ENCODE results near the gene LITAFD.
"Not testable (repeated sequence)": the region's sequence is repeated elsewhere in the genome, so short reads cannot be mapped to it uniquely, and the experiment has no call there.

Gene LITAFD

DNA sequence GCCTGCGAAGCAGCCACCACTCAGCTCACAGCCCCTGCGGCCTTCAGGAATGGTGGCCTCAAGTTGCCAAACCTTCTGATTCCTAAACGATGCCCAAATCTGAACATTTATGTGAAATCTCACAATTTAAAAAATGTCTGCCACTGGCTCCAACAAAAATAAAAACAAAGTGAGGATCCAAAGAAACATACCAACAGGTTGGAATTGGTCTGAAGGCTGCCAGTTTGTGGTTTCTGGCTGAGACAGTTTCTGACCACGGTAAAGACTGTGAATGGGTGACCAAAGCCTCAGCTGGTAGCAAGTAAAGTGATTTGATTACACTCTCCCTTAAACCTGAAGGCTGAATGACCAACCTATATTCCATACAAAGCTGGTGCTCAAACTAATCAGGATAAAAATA, 24.9 kb downstream of the LITAFD start:
- in situ Hi-C loops (cut with MboI; ENCODE audit: low pct_unique_long_range_greater_than_20kb, low sequenced_read_pairs), result no loop called here
- DNase-seq, result no peak

DNA sequence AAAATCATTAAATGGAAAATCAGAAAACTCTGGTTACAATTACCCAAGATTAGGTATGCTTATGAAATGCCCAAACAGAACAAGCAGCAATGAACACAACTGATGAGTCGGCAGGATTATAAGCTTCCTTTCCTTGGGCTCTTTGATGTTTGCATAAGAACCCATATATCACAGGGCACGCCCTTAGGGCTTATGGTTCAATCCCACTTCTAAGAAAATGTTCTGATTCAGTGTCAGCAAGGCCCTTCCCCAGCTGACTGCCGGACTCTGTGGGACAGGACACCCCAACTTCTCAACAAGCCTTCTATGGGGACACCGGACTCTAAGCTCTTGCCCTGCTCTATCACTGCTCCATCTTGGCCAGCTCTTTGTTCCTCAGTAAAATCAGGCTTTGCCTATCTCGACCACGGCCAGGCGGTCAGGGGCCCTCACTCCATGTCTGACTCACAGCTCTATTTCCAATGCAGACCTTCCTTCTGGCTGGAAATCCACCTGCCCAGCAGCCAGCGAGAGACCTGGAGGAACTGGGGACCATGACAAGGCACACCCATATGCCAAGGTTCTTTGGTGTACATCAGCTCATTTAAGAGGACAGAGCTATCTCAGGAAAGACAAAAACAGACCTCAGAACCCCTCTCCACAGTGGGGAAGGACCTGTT, 26.8 kb downstream of the LITAFD start:
- no peak for DNase-seq
- in situ Hi-C loops (cut with MboI; ENCODE audit: low pct_unique_long_range_greater_than_20kb, low sequenced_read_pairs), result no loop called here

DNA sequence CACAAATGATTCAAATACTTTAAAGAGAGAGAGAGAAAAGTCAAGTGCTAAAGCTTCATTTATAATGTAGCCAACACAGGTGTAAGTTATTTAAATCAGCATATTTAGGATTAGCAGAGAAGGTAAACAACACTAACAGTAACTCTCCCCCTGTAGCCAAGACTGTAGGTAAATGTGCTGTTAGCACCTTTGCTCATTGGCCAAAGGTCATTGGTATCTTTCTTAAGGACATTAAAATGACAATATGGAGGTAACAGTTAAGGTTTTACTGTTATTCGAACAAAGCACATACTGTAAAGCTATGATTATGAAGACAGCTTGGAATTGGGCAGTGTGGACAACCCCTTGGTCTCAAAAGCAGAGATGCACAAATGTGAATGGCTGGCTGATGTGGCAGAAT, 28.7 kb downstream of the LITAFD start:
- DNase-seq, result no peak
- in situ Hi-C loops (cut with MboI; ENCODE audit: low pct_unique_long_range_greater_than_20kb, low sequenced_read_pairs), result no loop called here

DNA sequence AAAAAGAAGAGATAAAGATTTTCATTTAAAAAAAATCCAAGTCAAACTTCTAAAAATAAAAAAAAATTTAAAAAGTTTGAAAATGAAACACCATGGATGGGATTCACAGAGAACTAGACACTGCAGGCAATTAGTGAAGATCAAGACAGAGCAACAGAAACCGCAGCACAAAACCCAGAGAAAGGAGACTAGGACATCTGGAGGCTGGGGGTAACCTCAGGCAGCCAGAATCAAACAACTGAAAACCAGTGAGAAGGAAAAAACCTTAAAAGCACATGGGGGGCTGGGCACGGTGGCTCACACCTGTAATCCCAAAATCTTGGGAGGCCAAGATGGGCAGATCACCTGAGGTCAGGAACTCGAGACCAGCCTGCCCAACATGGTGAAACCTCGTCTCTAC, 30.6 kb downstream of the LITAFD start:
- in situ Hi-C loops (cut with MboI; ENCODE audit: low pct_unique_long_range_greater_than_20kb, low sequenced_read_pairs), result no loop called here
- DNase-seq, result no peak

DNA sequence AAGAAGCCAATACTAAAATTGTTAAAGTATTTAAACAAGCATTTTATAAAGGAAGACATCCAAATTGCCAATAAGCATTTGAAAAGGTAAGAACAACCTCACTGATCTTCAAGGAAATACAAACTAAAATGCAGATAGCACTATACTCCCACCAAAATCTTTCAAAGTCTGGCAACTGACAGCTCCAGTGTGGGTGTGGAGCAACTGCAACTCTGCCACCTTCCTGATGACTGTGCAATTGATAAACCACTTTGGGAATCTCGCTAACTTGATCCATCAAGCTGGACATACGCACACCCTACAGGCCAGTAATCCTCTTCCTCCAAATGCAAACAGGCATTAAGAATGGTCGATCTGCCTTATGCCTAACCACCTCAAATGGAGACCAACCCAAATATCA, 31.9 kb downstream of the LITAFD start:
- DNase-seq, result no peak
- in situ Hi-C loops (cut with MboI; ENCODE audit: low pct_unique_long_range_greater_than_20kb, low sequenced_read_pairs), result no loop called here

DNA sequence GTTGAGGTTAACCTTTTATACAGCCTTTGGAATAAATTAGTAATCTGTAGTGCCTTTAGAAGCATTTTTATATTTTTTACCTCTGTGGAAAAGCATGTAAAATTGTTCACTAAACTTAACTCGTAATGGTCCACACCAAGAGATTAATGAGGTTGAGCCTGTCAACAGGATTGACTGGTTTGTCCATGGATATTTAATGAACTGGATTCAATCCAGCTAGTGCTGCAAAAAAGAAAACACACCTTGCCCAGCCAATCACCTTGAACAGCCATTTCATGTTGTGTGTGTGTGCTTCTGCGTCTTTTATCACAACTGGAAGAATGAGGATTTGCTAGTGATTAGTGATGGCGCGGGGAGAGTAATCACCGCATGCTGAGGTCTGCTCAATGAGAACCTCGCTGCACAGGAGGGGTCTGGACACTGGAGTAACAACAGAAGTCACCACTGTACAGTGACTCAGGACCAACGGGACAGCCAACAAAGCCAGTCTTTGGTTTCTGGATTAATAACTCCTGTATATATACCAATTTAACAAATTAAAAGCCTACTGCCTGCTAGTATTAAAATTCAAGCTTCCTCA, 33.7 kb downstream of the LITAFD start:
- in situ Hi-C loops (cut with MboI; ENCODE audit: low pct_unique_long_range_greater_than_20kb, low sequenced_read_pairs), result no loop called here

DNA sequence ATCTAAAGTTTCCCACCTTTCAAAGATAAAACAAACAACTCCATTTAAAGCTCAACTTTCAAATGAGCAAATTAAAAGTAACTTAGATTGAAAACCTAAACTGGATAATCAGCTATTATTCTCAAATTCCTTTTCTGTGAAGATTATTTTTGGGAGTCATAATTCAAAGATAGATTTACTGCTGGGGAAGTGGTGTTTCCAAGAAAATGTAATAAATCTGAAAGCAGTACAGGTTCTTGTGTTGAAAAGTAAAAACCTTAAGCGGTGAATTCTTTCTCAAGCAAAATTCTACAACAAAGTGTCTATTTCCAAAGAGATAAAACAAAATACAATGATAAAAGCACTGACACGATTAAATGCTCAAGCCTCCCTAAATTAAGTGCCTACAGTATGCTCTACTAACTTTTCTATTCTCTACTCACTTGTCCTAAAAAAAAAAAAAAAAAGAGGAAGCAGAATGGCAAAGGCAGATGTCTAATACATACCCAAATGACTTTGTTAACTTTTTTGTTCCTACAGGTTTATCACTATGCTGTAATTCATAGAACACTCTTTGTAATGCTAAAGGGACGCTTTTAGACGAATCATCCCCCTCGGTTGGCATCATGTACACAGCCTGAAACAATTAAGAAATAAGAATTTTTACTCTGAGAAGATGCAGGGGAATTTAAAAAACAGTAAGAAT, 34.5 kb downstream of the LITAFD start:
- in situ Hi-C loops (cut with MboI; ENCODE audit: low pct_unique_long_range_greater_than_20kb, low sequenced_read_pairs), result no loop called here

More for the DNA sequence above, 33.7 kb downstream of the LITAFD start:
- no peak for DNase-seq

DNA sequence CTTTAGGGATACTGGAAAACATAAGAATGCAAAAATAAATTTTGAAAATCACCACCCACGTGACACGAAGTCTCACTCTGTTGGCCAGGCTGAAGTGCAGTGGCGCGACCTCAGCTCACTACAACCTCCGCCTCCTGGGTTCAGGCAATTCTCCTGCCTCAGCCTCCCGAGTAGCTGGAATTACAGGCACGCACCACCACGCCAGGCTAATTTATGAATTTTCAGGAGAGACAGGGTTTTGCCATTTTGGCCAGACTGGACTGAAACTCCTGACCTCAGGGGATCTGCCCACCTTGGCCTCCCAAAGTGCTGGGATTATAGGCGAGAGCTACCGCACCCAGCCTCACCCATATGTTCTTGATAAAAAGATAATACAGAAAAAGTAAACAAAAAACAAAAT, 35.2 kb downstream of the LITAFD start:
- DNase-seq; in situ Hi-C loops (cut with MboI; ENCODE audit: low pct_unique_long_range_greater_than_20kb, low sequenced_read_pairs): not testable (repeated sequence)

More for the DNA sequence above, 34.5 kb downstream of the LITAFD start:
- DNase-seq, result peak; percentile 56

DNA sequence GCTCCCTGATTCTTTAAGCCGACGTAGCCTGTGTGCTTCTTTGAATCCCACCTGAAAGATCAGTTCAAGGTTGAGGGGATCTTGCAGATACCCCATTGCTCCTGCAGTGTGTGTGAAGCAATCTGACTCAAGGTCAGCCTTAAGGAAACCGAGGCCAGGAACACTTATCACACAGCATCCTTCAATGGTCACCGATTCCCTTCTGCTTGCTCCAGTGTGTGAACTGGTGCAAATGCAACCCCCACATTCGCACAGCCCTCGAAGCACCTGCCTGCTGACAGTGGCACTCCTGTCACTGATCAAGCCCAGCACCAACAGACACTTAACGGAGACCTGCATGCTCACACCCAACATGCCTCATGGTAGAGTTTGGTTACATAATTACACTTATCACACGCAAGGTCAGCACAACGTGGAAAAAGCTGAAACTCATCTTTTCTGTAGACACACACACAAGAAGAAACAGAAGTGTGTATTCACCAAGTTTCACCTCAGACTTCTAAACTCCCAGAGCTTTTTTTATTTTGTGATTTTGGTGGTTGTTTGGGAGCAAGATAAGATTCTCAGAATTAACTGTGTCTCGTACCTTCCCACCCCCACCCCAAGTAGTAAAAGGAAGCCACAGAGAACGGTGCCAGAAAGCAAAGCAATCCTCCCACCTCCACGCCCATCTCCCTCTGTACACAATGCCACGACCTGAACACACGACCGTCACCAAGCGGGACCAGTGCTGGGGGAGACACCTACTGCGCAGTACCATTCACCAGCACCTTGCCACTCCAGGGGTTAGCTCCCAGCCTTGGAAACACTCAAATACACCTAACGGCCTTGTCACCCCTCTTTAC, 37.2 kb downstream of the LITAFD start:
- peak; percentile 23 for DNase-seq
- in situ Hi-C loops (cut with MboI; ENCODE audit: low pct_unique_long_range_greater_than_20kb, low sequenced_read_pairs), result no loop called here

DNA sequence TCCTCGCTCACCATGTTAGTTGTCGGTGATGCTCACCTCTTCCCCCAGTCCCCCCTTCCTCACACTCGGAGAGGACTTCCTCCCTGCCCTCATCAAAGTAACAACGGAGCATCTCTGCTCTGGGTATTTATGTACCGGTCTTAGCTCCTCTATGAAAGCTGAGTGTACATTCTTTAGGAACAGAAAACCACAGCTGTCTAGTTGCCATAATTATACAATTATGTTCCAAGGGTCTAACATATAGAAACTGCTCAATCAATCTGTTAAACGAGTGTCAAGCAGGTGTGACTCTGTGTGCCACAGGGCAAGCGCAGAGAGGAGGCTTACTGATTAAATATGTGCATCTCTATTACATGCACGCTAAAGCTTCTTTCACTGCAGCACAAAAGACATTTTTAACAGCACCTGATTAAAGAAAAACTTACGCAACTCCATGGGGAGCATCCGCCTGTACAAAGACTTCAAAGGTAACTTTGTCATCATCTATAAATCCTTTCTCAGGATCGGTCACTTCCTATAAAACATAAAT, 37.8 kb downstream of the LITAFD start:
- no peak for DNase-seq
- in situ Hi-C loops (cut with MboI; ENCODE audit: low pct_unique_long_range_greater_than_20kb, low sequenced_read_pairs), result no loop called here

DNA sequence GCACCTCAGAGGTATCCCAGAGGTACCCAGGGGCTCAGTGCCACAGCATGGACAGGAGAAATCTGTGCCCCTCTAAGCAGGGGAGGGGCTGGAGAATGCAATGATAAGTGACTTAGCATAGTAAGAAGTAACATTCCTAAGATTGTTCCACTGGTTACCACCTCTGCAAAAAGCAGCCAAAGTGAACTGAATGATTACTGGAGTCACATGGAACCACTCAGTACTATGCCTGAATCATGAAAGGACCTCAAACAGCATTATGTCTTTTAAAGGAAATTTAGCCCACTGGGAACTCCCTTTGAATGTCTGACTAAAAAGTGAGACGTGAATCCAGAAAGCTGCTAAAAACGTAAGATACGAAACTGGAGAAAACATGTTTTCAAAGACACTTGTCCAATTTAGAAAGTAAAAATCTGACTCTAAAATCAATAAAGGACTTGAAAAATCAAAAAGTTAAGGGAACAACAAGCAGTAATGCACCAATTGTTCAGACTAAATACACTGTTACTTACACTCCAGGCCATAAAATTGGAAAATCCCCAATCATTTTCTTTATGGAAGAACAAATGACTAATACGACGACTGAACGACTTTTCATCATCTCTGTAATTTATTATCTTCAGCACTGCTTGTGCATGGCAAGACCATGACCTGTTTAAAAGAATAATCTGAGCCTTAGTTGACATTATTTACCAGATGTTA, 38.6 kb downstream of the LITAFD start:
- DNase-seq, result no peak
- in situ Hi-C loops (cut with MboI; ENCODE audit: low pct_unique_long_range_greater_than_20kb, low sequenced_read_pairs), result no loop called here

DNA sequence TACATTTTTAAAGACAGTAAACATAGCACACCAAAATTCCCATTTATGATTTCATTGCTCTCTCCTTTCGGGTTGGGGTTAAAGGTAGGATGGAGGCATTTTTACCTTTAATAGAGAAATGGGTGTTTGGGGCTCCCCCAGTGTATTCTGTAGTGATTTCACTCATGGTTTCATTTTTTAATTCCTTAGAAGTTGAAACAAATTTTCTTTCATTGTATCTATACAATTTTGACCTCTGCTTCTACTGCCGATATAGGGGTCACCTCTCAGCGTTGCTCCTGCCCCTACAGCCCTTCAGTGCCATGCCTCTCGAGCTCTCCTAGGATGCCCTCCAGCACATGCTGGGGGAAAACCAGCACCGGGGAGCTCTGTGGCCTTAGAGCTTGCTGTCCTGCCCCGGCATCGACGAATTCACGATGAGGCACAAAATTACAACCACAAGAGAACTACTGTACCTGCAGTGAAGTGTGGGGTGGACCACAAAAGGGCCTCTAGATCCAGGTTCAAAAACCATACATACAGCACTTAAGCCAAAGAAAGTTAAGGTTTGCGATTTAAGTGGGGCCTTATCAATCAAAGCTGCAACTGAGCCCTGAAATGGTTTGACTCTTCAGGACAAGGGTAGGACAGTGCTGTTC, 39.3 kb downstream of the LITAFD start:
- in situ Hi-C loops (cut with MboI; ENCODE audit: low pct_unique_long_range_greater_than_20kb, low sequenced_read_pairs), result no loop called here

DNA sequence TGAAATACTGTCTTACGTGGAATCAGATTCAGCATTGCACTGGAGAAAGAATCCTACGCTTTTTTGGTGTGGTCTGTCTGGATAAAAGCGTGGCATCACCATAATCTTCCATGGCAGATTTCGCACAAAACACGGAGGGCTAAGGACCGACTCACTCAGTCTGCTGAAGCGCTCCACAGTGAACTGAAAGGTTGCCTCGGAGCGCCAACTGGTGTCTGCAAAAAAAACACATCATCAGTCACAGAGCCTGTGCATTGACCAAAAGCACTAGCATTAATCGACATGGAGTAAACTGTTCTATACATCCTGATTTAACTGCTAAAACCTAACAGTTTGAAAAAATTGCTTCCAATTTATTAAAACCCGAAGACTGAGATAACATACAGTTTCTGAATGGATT, 41.0 kb downstream of the LITAFD start:
- DNase-seq, result no peak
- in situ Hi-C loops (cut with MboI; ENCODE audit: low pct_unique_long_range_greater_than_20kb, low sequenced_read_pairs), result no loop called here

More for the DNA sequence above, 39.3 kb downstream of the LITAFD start:
- no peak for DNase-seq

DNA sequence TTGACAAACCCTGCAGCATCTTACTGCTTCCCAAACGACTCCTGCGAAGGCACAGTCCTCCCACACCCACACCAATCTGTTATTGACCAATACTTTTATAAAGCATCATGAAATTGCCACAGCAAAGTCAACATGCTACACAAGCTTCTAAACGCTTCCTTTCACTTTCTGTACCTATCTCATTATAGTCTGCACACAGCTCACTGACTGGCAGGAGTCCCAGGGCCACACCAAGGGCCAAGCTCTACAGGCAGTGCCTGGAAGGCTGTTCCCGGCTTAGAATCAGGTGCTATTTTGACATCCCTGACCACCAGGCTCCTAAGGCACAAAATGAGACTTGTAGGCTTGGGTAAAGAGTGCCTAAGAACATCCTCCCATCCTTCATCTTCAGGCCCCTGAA, 42.1 kb downstream of the LITAFD start:
- no peak for DNase-seq
- in situ Hi-C loops (cut with MboI; ENCODE audit: low pct_unique_long_range_greater_than_20kb, low sequenced_read_pairs), result no loop called here

DNA sequence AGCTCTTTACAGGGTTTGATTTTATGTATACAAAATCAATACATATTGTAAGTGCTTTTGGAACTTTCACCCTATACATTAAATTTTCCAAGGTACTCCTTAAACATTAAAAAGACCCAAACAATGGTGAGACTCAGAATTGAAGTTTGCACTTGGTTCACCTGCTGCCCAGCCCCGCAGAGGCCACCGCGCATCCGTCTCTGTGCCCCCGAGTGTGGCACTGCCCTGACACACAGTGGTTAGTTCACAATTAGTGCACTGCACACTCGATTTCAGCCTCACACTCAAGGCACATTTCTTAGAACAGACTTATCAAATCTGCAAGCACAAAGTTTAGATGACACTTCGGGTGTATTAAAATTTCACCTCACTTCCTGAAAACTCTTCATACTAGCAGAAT, 43.3 kb downstream of the LITAFD start:
- DNase-seq, result no peak
- in situ Hi-C loops (cut with MboI; ENCODE audit: low pct_unique_long_range_greater_than_20kb, low sequenced_read_pairs), result no loop called here

DNA sequence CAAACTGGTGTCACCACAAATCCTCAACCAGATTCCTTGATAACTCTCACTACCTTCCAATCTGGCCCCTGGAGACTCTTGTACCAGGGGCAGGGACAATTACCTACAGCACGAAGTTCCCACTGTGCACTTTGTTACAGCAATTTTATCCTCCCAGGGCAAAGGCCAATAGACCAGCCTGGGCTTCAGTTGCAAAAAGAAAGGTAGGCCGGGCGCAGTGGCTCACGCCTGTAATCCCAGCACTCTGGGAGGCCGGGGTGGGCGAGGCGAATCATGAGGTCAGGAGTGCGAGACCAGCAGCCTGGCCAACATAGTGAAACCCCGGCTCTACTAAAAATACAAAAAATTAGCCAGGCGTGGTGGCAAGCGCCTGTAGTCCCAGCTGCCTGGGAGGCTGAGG, 44.7 kb downstream of the LITAFD start:
- no peak for DNase-seq
- in situ Hi-C loops (cut with MboI; ENCODE audit: low pct_unique_long_range_greater_than_20kb, low sequenced_read_pairs), result no loop called here

DNA sequence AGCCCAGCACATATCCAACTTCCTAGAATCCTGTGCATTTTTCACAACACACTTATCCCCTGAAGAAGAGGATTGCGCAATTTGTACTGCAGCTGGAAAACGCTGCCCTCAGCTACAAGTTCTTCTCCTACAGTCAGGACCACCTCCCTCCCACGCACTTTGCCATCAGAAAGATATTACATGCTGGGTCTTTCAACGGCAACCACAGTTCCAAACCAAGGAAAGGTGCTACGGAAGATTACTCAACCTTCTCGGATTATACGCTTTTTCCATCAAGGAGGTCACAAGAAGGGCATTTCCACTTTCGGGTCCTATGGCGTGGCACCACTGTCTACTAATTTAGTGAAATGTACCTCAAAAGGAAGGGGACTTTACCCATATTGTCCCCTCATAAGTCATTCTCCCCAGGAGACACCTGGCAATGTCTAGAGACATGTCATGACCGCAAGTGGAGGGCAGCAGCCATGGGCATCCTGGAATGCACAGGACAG, 46.4 kb downstream of the LITAFD start:
- in situ Hi-C loops (cut with MboI; ENCODE audit: low pct_unique_long_range_greater_than_20kb, low sequenced_read_pairs), result no loop called here
- DNase-seq, result peak; percentile 81

DNA sequence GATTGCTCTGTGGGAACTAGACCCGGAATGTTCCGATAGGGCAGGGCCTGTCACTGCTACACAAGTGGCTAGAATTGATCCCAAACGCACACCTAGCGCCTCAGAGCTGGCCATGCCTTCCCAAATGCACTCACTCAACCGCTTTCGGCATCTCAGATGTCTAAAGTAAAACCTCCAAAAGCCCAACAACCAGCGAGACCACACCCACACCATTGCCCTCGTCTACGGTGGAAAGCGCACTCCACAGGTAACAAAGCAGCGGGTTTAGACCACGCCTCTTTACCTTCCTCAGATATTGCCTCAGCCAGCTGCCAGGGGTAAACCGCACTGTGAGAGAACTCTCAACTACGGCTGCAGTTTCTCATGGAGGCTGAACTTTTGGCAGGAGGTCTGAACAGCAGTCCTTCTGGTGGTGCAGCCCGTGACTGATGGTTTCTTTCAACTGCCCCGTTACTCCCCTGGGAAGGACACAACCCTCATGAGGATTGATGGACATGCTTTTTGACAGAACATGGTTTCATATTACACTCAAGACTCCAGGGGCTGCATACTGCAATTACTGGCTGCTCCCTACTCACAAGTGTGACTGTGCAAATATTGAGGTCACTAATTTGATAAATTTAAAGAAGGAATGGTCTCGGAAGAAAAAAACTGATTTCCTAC, 47.1 kb downstream of the LITAFD start:
- in situ Hi-C loops (cut with MboI; ENCODE audit: low pct_unique_long_range_greater_than_20kb, low sequenced_read_pairs), result no loop called here
- no peak for DNase-seq

All from KBM-7 (cell line).